ENCODE results near the gene CCDC149.

The CCDC149 gene

GRCh38 chr4:24872720-24873119, 40.1 kb downstream of the CCDC149 start:
- Histone ChIP-seq H3K27ac (no peak overlapping the region), H3K4me3 (no peak overlapping the region)
- no peak for TF ChIP-seq CTCF (IDR thresholded peaks at IDR 0.05)
- no peak for DNase-seq (ENCODE audit: low spot score)

GRCh38 chr4:24871210-24871609, 41.6 kb downstream of the CCDC149 start:
- no peak for DNase-seq (ENCODE audit: low spot score)
- no peak for TF ChIP-seq CTCF (IDR thresholded peaks at IDR 0.05)

GRCh38 chr4:24867766-24868296, 45.0 kb downstream of the CCDC149 start:
- no peak for TF ChIP-seq CTCF (IDR thresholded peaks at IDR 0.05)
- no peak for DNase-seq (ENCODE audit: low spot score)
- Histone ChIP-seq H3K4me3 (no peak overlapping the region), H3K27ac (no peak overlapping the region)

More at GRCh38 chr4:24871210-24871609, 41.6 kb downstream of the CCDC149 start:
- Histone ChIP-seq H3K4me3 (no peak overlapping the region), H3K27ac (no peak overlapping the region)

- no peak overlapping the region for H3K4me3 ChIP-seq
- no peak overlapping the region for H3K27ac ChIP-seq
- TF ChIP-seq CTCF (IDR thresholded peaks at IDR 0.05) = no peak
- no peak for DNase-seq (ENCODE audit: low spot score)
Observed at GRCh38 chr4:24867251-24867650, 45.6 kb downstream of the CCDC149 start.

GRCh38 chr4:24865401-24865800, 47.4 kb downstream of the CCDC149 start:
- no peak overlapping the region for H3K4me3 ChIP-seq
- no peak for DNase-seq (ENCODE audit: low spot score)
- H3K27ac ChIP-seq = no peak overlapping the region
- TF ChIP-seq CTCF (IDR thresholded peaks at IDR 0.05) = no peak

GRCh38 chr4:24863799-24864198, 49.0 kb downstream of the CCDC149 start:
- no peak for DNase-seq (ENCODE audit: low spot score)
- Histone ChIP-seq H3K4me3 (no peak overlapping the region), H3K27ac (no peak overlapping the region)
- no peak for TF ChIP-seq CTCF (IDR thresholded peaks at IDR 0.05)

GRCh38 chr4:24862073-24862751, 50.6 kb downstream of the CCDC149 start:
- TF ChIP-seq CTCF (IDR thresholded peaks at IDR 0.05) = no peak
- Histone ChIP-seq H3K4me3 (no peak overlapping the region), H3K27ac (no peak overlapping the region)
- DNase-seq (ENCODE audit: low spot score) = no peak
